OCI-LY1 (cell line): ENCODE results near the gene SSRP1.

Experiments
- H2AFZ ChIP-seq: fragments of 200-600 bp; sonication (generic), shearing (Covaris generic); 2 replicates; pipeline ENCODE4 v1.6.0; 2014; ENCODE audit warnings: antibody characterized with exemption, mild to moderate bottlenecking, low read length
- H3F3A ChIP-seq: fragments of 200-600 bp; sonication (generic), shearing (Covaris generic); 2 replicates; pipeline ENCODE4 v1.6.0; 2014; ENCODE audit warnings: mild to moderate bottlenecking, antibody characterized with exemption, low read length, moderate library complexity; ENCODE audit not compliant: insufficient read depth
- H3K27ac ChIP-seq: fragments of 200-600 bp; sonication (generic); 2 replicates; pipeline ENCODE4 v1.5.1; 2014; ENCODE audit warnings: low read length, mixed run types, mild to moderate bottlenecking, low read depth; ENCODE audit not compliant: poor library complexity, severe bottlenecking
- H3K27me3 ChIP-seq: fragments of 200-600 bp; sonication (generic); 2 replicates; pipeline ENCODE4 v1.6.0; 2014; ENCODE audit warnings: antibody characterized with exemption, mild to moderate bottlenecking, low read length, moderate library complexity; ENCODE audit not compliant: insufficient read depth
- H3K36me3 ChIP-seq: fragments of 200-600 bp; sonication (generic); 2 replicates; pipeline ENCODE4 v1.6.1; 2014; ENCODE audit warnings: mild to moderate bottlenecking, antibody characterized with exemption, low read length, moderate library complexity, mixed read lengths; ENCODE audit not compliant: insufficient read depth
- H3K4me1 ChIP-seq: fragments of 200-600 bp; sonication (generic); 2 replicates; pipeline ENCODE4 v1.5.1; 2014; ENCODE audit warnings: mild to moderate bottlenecking, low read length, moderate library complexity; ENCODE audit not compliant: insufficient read depth, severe bottlenecking
- H3K4me2 ChIP-seq: fragments of 200-600 bp; sonication (generic), shearing (Covaris generic); 2 replicates; pipeline ENCODE4 v1.6.1; 2014; ENCODE audit warnings: low read length
- H3K4me3 ChIP-seq: fragments of 200-600 bp; sonication (generic); 2 replicates; pipeline ENCODE4 v1.5.1; 2014; ENCODE audit warnings: low read length, low read depth, mild to moderate bottlenecking, mixed read lengths; ENCODE audit not compliant: poor library complexity, severe bottlenecking
- H3K79me2 ChIP-seq: fragments of 200-600 bp; shearing (Covaris generic); 2 replicates; pipeline ENCODE4 v1.6.1; 2016; ENCODE audit warnings: mixed run types, low read length, mixed read lengths; ENCODE audit not compliant: insufficient read depth
- H3K9ac ChIP-seq: fragments of 200-600 bp; sonication (generic), shearing (Covaris generic); 2 replicates; pipeline ENCODE4 v1.6.1; 2014; ENCODE audit warnings: mild to moderate bottlenecking, low read length, mixed read lengths
- H3K9me2 ChIP-seq: fragments of 200-600 bp; sonication (generic), shearing (Covaris generic); 2 replicates; pipeline ENCODE4 v1.6.1; 2014; ENCODE audit warnings: low read depth, mild to moderate bottlenecking, low read length, mixed read lengths
- H3K9me3 ChIP-seq: fragments of 200-600 bp; shearing (Covaris generic); 2 replicates; pipeline ENCODE4 v1.6.1; 2014; ENCODE audit warnings: low read length, mixed read lengths
- H4K20me1 ChIP-seq: fragments of 200-600 bp; sonication (generic), shearing (Covaris generic); 2 replicates; pipeline ENCODE4 v1.6.0; 2016; ENCODE audit warnings: mild to moderate bottlenecking, low read length; ENCODE audit not compliant: insufficient read depth
- EZH2 ChIP-seq: fragments of 200-600 bp; sonication (generic), shearing (Covaris generic); IDR thresholded peaks from 2 replicates; pipeline ENCODE4 v1.8.0; 2017; ENCODE audit warnings: borderline replicate concordance, mixed run types, mild to moderate bottlenecking, antibody characterized with exemption, low read length, moderate library complexity, mixed read lengths
- TF ChIP-seq, protein P1 (sequence below): fragments of 200-600 bp; sonication (generic), shearing (Covaris generic); IDR thresholded peaks from 2 replicates; pipeline ENCODE4 v1.5.1; 2017; ENCODE audit warnings: mild to moderate bottlenecking, antibody characterized with exemption, low read length, moderate library complexity, mixed read lengths

The SSRP1 gene

DNA sequence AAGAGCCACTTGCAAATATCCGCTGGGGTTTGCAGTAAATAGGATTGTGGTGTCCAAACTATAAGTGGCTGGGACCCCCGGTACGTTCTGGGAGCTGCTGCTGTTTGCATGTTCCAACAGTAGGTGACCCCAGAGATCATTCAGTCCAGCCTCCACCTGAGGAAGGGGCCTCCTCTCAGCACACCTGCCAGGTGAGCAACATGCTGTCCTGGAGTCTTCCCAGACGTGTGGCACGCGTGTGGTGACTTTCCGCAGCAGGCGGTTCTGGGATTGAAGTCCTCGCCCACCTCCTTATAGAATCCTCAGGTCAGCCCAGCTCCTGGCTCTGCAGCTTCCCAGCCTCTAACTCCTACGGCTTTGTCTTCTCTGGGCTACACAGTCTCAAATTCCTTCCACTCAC is 9.1 kb upstream of the SSRP1 start:
- Histone ChIP-seq H3K27ac (no peak overlapping the region), H3K4me1 (no peaks in the 10 kb centered on the region), H3K36me3 (no peaks in the 10 kb centered on the region), H3K4me2 (no peak overlapping the region), H3K4me3 (no peak overlapping the region), H4K20me1 (no peaks in the 10 kb centered on the region), H3K9ac (no peak overlapping the region), H3K9me2 (no peaks in the 10 kb centered on the region), H2AFZ (no peak overlapping the region), H3F3A (no peaks in the 10 kb centered on the region), H3K27me3 (no peaks in the 10 kb centered on the region), H3K9me3 (no peaks in the 10 kb centered on the region), H3K79me2 (no peaks in the 10 kb centered on the region)
- TF ChIP-seq, protein P1, sequence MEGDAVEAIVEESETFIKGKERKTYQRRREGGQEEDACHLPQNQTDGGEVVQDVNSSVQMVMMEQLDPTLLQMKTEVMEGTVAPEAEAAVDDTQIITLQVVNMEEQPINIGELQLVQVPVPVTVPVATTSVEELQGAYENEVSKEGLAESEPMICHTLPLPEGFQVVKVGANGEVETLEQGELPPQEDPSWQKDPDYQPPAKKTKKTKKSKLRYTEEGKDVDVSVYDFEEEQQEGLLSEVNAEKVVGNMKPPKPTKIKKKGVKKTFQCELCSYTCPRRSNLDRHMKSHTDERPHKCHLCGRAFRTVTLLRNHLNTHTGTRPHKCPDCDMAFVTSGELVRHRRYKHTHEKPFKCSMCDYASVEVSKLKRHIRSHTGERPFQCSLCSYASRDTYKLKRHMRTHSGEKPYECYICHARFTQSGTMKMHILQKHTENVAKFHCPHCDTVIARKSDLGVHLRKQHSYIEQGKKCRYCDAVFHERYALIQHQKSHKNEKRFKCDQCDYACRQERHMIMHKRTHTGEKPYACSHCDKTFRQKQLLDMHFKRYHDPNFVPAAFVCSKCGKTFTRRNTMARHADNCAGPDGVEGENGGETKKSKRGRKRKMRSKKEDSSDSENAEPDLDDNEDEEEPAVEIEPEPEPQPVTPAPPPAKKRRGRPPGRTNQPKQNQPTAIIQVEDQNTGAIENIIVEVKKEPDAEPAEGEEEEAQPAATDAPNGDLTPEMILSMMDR: no peak
- no peak for TF ChIP-seq EZH2

DNA sequence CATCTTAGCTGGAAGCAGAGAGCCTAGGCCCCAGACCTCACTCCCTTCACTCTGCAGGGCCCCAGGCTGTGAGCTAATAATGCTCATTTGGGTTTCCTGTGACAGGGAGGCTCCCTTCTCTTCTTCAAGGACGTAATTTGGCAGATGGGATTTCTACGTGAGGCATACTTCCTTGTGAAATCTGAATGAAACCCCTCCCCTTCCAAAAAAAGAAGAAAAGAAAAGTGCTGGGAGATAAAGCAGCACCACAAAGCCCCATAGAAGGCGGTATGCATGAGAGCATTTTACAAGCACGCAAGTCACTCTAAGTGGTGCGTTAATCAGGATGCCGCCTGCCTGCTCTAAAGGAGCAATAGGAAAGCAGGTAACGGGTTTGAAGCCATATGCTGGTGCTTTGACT is 8.1 kb upstream of the SSRP1 start:
- no peak for TF ChIP-seq EZH2
- TF ChIP-seq, protein P1: no peak
- no peak overlapping the region for H2AFZ ChIP-seq
- H3K27me3 ChIP-seq: no peaks in the 10 kb centered on the region
- H3K27ac ChIP-seq: no peak overlapping the region
- no peak overlapping the region for H3K4me2 ChIP-seq
- H3K9me2 ChIP-seq: no peaks in the 10 kb centered on the region
- no peaks in the 10 kb centered on the region for H3F3A ChIP-seq
- H3K9me3 ChIP-seq: no peaks in the 10 kb centered on the region
- no peaks in the 10 kb centered on the region for H4K20me1 ChIP-seq
- H3K4me1 ChIP-seq: no peaks in the 10 kb centered on the region
- H3K36me3 ChIP-seq: no peaks in the 10 kb centered on the region
- no peak overlapping the region for H3K9ac ChIP-seq
- H3K4me3 ChIP-seq: no peak overlapping the region
- H3K79me2 ChIP-seq: no peaks in the 10 kb centered on the region

DNA sequence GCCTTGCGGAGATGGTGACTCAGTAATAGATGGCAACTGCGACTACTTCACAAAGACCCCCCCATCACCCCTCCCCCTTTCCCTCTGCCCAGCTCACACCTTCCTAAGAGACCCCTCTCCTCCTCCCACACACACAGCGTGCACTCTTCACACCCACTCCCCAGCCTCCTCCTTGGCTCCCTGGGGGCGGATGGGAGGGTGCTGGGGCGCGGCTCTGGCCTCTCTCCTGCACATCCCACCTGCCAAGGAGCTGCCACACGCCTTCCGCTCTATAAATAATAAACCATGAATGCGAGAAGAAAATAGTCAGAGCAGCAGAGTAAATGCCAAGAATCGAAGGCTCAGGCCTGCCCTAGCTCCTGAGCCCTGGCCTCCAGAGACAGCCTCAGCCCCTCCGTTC is 7.0 kb upstream of the SSRP1 start:
- Histone ChIP-seq H4K20me1 (no peaks in the 10 kb centered on the region), H2AFZ (no peak overlapping the region), H3F3A (no peaks in the 10 kb centered on the region), H3K36me3 (no peaks in the 10 kb centered on the region), H3K9ac (no peak overlapping the region), H3K27ac (no peak overlapping the region), H3K9me3 (no peaks in the 10 kb centered on the region), H3K4me3 (no peak overlapping the region), H3K79me2 (no peaks in the 10 kb centered on the region), H3K9me2 (no peaks in the 10 kb centered on the region), H3K27me3 (no peaks in the 10 kb centered on the region), H3K4me2 (no peak overlapping the region), H3K4me1 (no peaks in the 10 kb centered on the region)
- TF ChIP-seq, protein P1: no peak
- no peak for TF ChIP-seq EZH2
